GM18951 (cell line): ENCODE results near the gene ANTXR1.
"Not testable (repeated sequence)": the region's sequence is repeated elsewhere in the genome, so short reads cannot be mapped to it uniquely, and the experiment has no call there.

Source experiments
- POLR2A ChIP-seq: IDR thresholded peaks from 4 replicates; pipeline ENCODE4 v1.6.1; 2011; ENCODE audit warnings: mild to moderate bottlenecking; ENCODE audit not compliant: insufficient read length, insufficient read depth; ENCODE audit errors: extremely low read depth
- in situ Hi-C: fragments of 300-500 bp; cut with MboI; formaldehyde crosslinking; loops from one replicate; pipeline ENCODE4 v1.12.0; 2022; ENCODE audit warnings: low sequenced_read_pairs, mixed read lengths, inconsistent platforms; ENCODE audit not compliant: unreplicated experiment

ANTXR1 gene

DNA sequence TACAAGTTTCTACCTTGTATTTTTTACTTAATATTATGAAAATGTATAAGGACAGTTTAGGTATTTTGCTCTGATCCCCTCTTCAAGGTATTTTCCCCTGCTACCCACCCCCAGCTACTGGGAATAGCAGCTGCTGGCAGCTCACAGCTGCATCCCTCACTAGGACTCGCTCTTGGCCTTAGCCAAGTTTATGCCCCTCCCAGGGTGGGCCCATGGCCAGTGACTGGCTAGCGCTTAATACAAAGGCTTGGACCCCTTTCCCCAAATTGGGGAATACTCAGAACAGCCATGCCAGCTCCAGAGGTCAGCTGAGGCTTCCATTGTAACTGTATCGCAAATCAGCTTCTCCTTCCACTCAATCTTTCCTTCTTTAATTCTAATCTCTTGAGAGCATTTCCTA is 242.8 kb downstream of the ANTXR1 start:
- in situ Hi-C loops, result no loop called here
- TF ChIP-seq POLR2A, result no peak

DNA sequence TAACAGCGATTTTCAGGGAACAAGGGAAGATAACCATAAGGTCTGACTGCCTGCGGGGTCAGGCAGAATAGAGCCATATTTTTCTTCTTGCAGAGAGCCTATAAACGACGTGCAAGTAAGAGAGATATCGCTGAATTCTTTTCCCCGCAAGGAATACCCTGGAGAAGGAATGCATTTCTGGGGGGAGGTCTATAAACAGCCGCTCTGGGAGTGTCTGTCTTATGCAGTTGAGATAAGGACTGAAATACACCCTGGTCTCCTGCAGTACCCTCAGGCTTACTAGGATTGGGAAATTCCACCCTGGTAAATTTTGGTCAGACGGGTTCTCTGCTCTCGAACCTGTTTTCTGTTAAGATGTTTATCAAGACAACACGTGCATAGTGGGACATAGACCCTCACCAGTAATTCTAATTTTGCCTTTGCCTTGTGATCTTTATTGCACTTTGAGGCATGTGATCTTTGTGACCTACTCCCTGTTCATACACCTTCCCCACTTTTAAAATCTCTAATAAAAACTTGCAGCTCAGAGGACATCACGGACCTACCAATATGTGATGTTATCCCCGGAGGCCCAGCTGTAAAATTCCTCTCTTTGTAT is 247.1 kb downstream of the ANTXR1 start:
- in situ Hi-C loops, result not testable (repeated sequence)

DNA sequence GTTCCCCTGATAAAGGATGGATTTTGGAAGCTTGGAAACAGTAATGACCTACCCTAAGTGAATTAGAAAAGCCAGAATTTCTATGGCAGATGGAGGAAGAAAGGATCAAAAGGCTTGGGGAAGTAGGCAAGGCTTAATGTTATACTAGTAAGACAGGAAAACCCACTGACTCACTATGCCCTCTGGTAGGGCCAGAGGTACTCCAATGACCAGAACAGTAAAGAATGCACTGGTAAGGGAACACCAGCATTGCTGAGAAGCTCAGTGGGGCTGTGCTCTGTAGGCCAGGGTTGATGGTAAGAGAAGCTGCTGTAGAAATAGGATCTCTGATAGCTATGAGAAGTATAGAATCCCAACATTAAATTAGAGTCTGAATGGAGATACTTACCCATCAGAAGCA is 247.7 kb downstream of the ANTXR1 start:
- TF ChIP-seq POLR2A, result no peak
- in situ Hi-C loops, result no loop called here

DNA sequence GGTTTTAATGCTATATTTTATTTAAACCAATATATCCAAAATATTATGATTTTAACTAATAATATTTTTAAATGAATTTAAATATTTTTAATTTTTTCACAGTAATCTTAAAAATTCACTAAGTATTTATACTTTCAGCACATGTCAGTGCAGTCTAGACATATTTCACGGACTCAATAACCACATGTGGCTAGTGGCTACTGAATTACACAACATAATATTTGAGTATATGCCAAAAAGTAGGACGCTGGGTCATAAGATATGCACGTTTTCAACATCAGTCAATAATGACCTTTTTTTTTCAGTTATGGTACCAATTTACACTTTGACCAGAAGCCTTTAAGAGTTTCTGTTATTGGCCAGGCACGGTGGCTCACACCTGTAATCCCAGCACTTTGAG is 256.4 kb downstream of the ANTXR1 start:
- TF ChIP-seq POLR2A, result no peak
- in situ Hi-C loops, result no loop called here

DNA sequence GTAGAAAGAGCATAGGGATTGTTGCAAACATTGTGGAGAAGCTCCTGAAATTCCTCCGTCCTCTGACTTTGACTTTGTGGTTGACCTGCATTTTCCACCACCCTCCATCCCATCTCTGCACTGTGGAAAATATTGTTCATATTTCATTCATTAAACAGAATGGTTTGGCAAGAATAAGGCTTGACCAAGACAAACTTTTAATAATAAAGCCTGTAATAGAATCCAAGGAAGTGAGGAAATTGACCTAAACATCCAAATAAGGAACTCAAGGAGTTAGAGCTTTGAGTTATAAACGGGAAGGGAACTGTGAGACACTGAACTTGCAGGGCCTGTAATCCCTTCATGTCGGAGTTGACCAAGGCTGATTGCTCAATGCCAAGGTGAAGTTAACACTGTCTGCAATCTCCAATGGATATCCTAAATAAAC is 258.9 kb downstream of the ANTXR1 start:
- in situ Hi-C loops, result no loop called here
- no peak for TF ChIP-seq POLR2A

DNA sequence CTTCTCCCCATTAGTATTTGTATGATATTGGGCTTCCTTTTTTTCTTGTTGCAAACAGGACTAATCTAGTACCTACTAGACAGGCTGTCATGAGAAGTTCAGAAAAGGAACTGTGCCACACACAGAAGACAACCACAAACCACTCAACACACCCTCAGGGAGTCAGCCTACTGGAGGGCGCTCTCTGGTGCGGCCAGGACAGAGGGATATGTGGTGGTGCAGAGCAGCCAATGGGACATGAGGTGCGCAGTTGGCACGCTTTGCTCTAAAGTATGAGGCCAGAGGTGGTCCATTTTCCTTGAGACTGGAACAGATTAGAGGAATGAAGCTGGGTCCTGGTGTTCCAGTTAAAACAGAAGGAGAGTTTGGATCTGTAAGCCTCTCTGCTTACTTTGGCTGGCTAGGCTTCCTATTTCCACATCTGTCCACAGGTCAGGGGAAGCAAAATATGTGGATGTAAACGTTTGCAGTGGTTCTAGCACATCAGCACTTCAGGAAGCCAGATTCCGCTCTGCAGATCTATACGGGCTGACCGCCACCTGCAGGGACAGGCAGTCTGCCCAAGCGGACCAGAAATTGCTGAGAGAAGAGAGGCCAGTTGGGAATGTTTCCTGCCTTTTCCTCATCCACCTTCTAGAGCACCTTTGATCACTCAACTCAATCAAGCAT is 260.0 kb downstream of the ANTXR1 start:
- in situ Hi-C loops, result no loop called here
- TF ChIP-seq POLR2A, result no peak

DNA sequence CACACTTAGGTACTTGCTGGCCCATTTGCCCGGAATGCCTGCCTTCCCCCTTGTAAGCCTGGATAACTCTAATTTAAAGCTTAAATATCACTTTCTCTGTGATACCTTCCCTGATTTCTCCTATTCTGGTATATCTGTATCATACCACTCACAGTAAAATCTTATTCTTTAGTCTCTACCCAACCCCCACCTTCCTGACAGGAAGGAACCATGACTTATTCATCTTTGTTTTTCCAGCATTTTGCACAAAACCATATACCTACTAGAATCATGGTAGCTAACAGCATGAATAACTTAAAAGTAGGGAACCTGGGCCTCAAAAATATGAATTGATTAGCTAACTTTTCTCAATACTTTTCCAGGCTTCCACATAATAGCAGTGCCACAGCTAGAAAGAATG is 262.5 kb downstream of the ANTXR1 start:
- in situ Hi-C loops, result no loop called here
- TF ChIP-seq POLR2A, result no peak

DNA sequence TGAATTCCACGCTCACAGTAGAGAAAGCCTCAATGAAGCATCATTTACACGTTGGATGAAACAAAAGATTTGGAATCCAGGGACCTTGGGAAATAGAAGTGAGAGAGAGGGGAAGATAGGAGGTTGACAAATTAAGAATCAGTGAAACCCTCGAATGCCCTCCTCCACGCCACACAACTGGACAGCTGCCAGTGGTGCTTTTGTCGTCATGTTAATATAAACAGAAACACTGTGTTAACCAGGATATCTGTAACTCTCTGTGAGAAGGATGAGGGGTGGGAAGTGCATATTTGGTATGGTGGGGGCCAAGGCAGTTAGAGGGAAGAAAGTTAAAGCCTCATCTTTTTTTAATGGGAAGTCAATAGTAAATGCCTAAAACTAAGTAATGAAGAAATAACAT is 265.4 kb downstream of the ANTXR1 start:
- no peak for TF ChIP-seq POLR2A
- in situ Hi-C loops, result no loop called here

DNA sequence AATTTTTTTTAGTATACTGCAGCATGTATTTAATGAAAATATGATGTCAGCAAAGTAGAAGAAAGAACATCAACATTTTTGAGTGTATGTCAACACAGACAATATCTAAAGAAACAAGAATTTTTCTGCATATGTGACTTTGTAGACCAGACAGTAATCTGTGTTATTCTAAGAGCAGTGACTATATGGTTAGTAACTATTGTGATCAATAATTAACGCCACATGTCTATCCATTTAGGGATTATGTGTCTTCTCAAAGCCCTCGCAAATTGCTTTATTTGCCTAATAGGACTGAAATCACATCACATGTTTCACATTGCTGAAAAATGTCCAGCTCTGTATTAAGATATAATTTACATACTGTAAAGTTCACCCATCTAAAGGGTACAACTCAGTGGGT is 266.2 kb downstream of the ANTXR1 start:
- in situ Hi-C loops, result no loop called here
- no peak for TF ChIP-seq POLR2A

DNA sequence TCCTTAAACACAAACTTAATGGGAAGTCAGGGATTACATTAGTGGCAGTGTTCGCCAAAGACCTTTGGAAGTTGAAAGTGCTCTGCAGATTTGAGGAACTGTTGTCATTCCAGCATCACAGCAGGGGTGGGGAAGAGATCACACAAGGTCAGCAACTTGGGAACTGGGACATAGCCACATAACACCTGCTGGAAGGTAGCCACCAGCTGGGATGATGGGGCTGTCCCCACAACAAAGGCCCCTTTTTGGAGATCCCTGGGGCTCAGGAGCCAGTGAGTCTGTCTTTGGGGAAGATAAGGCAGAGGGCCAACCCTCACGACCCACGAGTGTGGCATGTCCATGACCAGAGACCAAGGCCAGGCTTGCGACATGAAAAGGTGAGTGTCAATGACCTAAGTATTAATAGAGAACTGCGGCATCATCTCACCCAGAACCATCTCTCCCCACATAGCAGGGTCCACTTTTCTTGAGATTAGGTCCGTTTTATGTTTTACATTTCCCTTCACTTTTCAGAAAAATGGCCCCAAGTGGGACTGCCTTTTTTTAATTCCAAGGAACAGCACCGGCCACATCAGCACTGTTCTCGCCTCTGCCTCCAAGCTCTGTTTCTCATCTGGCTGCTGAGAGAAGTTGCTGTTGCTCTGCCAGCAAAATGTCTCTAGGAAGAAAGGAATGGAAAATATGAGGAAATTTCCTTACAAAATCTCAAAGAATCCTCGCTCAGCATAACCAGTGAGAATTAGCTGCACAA is 267.1 kb downstream of the ANTXR1 start:
- in situ Hi-C loops, result no loop called here
- no peak for TF ChIP-seq POLR2A

DNA sequence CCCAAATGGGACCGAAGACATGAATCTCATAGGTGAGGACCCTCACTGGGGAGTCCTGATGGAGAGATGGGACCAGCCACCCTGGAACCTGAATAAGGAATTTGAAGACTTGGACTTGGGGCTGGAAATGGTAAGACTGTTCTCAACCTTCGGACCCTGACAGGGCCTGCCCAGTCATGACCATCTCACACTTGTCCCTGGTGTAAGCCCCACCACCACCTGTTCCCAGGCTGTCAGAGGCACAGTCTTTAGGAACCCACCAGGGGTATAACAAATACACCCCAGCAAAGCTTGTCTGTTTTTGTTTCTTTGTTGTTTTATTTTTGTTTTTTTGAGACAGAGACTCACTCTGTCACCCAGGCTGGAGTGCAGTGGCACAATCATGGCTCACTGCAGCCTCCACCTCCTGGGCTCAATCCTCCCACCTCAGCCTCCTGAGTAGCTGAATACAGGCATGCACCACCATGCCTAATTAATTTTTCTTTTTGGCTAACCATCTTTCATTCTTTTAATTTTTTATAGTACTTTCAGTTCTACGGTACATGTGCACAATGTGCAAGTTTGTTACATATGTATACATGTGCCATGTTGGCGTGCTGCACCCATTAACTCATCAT is 267.9 kb downstream of the ANTXR1 start:
- in situ Hi-C loops, result no loop called here
- TF ChIP-seq POLR2A, result no peak

DNA sequence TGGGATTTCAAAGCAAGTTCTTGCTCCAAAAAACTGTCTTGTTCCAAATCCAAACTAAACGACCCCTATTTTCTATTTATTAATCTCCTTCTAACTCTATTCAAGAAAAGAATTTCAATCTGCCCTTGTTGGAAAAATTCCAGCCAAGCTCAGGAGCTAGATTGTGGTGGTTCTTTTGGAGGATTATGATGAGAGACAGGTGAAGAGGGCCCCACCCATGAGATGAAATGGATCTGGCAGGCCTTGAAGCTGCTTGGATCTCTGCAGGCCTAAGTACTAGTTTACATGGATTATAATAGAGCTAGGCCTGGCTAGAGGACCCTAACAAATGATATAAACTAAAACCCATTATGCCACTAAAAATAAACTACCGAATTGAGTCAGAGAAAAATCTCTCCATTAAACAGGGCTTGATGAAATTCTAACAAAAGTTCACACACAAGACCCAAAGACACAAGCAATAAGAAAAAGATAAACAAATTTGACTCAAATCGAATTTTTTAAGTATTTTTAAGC is 272.5 kb downstream of the ANTXR1 start:
- TF ChIP-seq POLR2A, result no peak
- in situ Hi-C loops, result no loop called here

DNA sequence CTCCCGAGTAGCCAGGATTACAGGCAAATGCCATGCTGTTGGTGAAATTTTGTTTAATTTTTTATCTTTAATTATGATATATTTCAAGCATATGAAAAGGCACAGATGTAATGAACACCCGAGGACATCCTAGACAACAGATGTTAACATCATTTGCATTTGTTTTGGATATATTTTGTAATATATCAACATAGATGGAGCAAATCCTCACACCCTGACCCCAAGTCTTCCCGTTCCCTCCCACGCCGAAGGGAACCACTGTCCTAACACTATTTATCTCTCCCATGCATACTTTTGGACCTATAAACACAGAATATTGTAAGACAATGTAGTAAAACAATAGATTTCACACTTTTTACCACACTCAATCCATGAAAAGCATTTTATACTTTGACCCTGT is 274.6 kb downstream of the ANTXR1 start:
- TF ChIP-seq POLR2A, result no peak
- in situ Hi-C loops, result no loop called here

DNA sequence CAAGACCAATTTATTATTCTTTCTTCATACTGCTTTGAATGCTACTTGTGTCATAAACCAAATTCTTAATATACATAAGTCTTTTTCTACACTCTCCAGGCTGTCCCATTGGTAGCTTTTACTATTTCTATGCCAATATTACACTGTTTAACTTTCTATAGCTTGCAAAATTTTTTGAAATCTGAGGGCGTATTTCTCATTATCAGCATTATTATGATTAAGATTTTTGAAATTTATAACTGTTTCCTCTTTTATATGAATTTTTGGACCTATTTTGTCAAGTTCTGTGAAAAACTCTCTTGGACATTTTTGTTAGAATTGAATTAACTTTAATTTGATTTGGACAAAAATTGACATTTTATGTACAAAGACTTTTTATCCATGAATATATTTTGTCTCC is 275.4 kb downstream of the ANTXR1 start:
- no peak for TF ChIP-seq POLR2A
- in situ Hi-C loops, result no loop called here
